Kidney epithelial cell (primary cell): ENCODE measurements around the gene PPP2R1A. TPM values are rescaled to one million over a fixed set of nuclear protein-coding genes. Genes with fewer than 3 reads are reported as not detected.

Experiments used
- DNase-seq: peaks from one replicate; pipeline ENCODE4 v3.0.0-alpha.2; 2010; ENCODE audit warnings: low read depth
- H3K27me3 ChIP-seq: 2 replicates; pipeline ENCODE4 v1.6.0; 2011; ENCODE audit warnings: low read length; ENCODE audit not compliant: control insufficient read depth, insufficient read depth
- H3K36me3 ChIP-seq: 2 replicates; pipeline ENCODE4 v1.5.1; 2011; ENCODE audit warnings: low read length; ENCODE audit not compliant: control insufficient read depth, insufficient read depth
- H3K4me3 ChIP-seq: 2 replicates; pipeline ENCODE4 v1.5.1; 2011; ENCODE audit warnings: low read depth, mild to moderate bottlenecking, control low read depth, low read length
- total RNA-seq: library from RNA; depleted of rRNA; stranded (reverse); fragments of >200 nt; gene quantifications from 2 replicates; pipeline ENCODE4 v1.2.3, GENCODE V29; 2015
- TF ChIP-seq, protein P1 (sequence below): IDR thresholded peaks from 2 replicates; pipeline ENCODE4 v1.5.1; 2011; ENCODE audit warnings: mild to moderate bottlenecking, moderate library complexity, low read length, control low read depth, inconsistent platforms; ENCODE audit not compliant: insufficient read depth, poor library complexity, severe bottlenecking

PPP2R1A gene
- total RNA-seq, 1 donor from 2014 or later: 329 TPM

DNA sequence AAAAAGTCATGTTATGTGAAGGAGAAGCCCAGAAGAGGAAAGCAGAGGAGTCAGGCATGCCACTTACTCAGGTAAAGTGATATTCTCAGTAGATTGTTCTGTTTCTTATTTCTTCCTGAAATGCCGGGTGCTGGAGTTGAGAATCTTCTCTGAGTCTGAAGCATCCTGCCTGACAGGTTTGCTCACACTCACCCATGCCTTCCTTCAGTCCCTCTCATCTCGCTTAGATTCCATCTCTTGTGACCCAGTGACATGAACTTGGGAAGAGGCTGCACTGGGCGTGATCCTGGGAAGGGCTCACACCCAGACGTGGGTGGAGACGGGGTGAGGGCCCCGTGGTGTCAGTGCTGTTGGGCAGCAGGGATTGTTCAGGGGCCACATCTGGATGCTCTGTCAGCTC lies 87.6 kb downstream of the PPP2R1A start:
- no peak for DNase-seq
- no peak overlapping the region for H3K4me3 ChIP-seq
- H3K36me3 ChIP-seq: no peaks in the 10 kb centered on the region
- TF ChIP-seq, protein P1, sequence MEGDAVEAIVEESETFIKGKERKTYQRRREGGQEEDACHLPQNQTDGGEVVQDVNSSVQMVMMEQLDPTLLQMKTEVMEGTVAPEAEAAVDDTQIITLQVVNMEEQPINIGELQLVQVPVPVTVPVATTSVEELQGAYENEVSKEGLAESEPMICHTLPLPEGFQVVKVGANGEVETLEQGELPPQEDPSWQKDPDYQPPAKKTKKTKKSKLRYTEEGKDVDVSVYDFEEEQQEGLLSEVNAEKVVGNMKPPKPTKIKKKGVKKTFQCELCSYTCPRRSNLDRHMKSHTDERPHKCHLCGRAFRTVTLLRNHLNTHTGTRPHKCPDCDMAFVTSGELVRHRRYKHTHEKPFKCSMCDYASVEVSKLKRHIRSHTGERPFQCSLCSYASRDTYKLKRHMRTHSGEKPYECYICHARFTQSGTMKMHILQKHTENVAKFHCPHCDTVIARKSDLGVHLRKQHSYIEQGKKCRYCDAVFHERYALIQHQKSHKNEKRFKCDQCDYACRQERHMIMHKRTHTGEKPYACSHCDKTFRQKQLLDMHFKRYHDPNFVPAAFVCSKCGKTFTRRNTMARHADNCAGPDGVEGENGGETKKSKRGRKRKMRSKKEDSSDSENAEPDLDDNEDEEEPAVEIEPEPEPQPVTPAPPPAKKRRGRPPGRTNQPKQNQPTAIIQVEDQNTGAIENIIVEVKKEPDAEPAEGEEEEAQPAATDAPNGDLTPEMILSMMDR: no peak
- no peaks in the 10 kb centered on the region for H3K27me3 ChIP-seq

Other genes starting within 250 kb of the PPP2R1A start
- 6.6 and 10.4 TPM in 2 replicates for gene ZNF350, start 203.2 kb upstream of the PPP2R1A start, total RNA-seq
- 3.2 and 13.1 TPM in 2 replicates for gene ZNF615, start 181.8 kb upstream of the PPP2R1A start, total RNA-seq
- 4.3 and 7.0 TPM in 2 replicates for gene ZNF614, start 161.7 kb upstream of the PPP2R1A start, total RNA-seq
- 4.3 and 4.7 TPM in 2 replicates for gene ZNF432, start 141.2 kb upstream of the PPP2R1A start, total RNA-seq
- 8.4 and 10.3 TPM in 2 replicates for gene ZNF841, start 94.3 kb upstream of the PPP2R1A start, total RNA-seq
- 4.6 and 12.9 TPM in 2 replicates for gene ZNF616, start 50.1 kb upstream of the PPP2R1A start, total RNA-seq
- gene ZNF836, start 18.4 kb upstream of the PPP2R1A start, total RNA-seq: 4.8 and 9.9 TPM in 2 replicates
- 7.3 and 15.0 TPM in 2 replicates for gene ZNF766, start 79.5 kb downstream of the PPP2R1A start, total RNA-seq
- 8.0 and 11.0 TPM in 2 replicates for gene ZNF480, start 107.1 kb downstream of the PPP2R1A start, total RNA-seq
- 4.5 and 5.8 TPM in 2 replicates for gene ZNF610, start 146.2 kb downstream of the PPP2R1A start, total RNA-seq
- 20.9 and 22.9 TPM in 2 replicates for gene ZNF880, start 179.9 kb downstream of the PPP2R1A start, total RNA-seq
- 17.3 and 22.4 TPM in 2 replicates for gene ZNF528, start 207.8 kb downstream of the PPP2R1A start, total RNA-seq
- not detected in 2 replicates for gene ZNF534, start 239.1 kb downstream of the PPP2R1A start, total RNA-seq